GM21367 (cell line): ENCODE measurements around the gene SF3B5.
"Not testable (repeated sequence)": the region's sequence is repeated elsewhere in the genome, so short reads cannot be mapped to it uniquely, and the experiment has no call there.

Experiments
- ATAC-seq: cut with Tn5 transposase; IDR thresholded peaks from one replicate; pipeline ENCODE4 v1.9.1; 2021; ENCODE audit not compliant: unreplicated experiment

Gene SF3B5

GRCh38 chr6:144064402-144065212, 30.8 kb downstream of the SF3B5 start:
- ATAC-seq = peak; percentile 10

GRCh38 chr6:144063744-144064401, 31.5 kb downstream of the SF3B5 start:
- ATAC-seq = peak; percentile 79

- no peak for ATAC-seq
Measured at GRCh38 chr6:144063246-144063743, 32.1 kb downstream of the SF3B5 start.

GRCh38 chr6:144062786-144063185, 32.6 kb downstream of the SF3B5 start:
- no peak for ATAC-seq

GRCh38 chr6:144059139-144059538, 36.2 kb downstream of the SF3B5 start:
- no peak for ATAC-seq

GRCh38 chr6:144055121-144055931, 40.0 kb downstream of the SF3B5 start:
- ATAC-seq = peak; percentile 77

- ATAC-seq = no peak
Measured at GRCh38 chr6:144053601-144054000, 41.8 kb downstream of the SF3B5 start.

- no peak for ATAC-seq
Measured at GRCh38 chr6:144052488-144052887, 42.9 kb downstream of the SF3B5 start.

- no peak for ATAC-seq
Measured at GRCh38 chr6:144049386-144049785, 46.0 kb downstream of the SF3B5 start.

GRCh38 chr6:144047688-144048087, 47.7 kb downstream of the SF3B5 start:
- no peak for ATAC-seq

- ATAC-seq = not testable (repeated sequence)
Measured at GRCh38 chr6:144046672-144047071, 48.7 kb downstream of the SF3B5 start.

- not testable (repeated sequence) for ATAC-seq
Measured at GRCh38 chr6:144044989-144045388, 50.4 kb downstream of the SF3B5 start.
